ENCODE results near the gene SKAP2.

- TF ChIP-seq CTCF (IDR thresholded peaks at IDR 0.05) (no peak), MAX (IDR thresholded peaks at IDR 0.05; ENCODE audit: low read depth) (no peak), RAD21 (IDR thresholded peaks at IDR 0.05; ENCODE audit: low read length) (no peak), SMC3 (IDR thresholded peaks at IDR 0.05; ENCODE audit: low read depth, low read length) (no peak), MXI1 (IDR thresholded peaks at IDR 0.05; ENCODE audit: low read depth, low read length) (no peak), YY1 (IDR thresholded peaks at IDR 0.05; ENCODE audit: low read depth) (no peak), POLR2AphosphoS5 (IDR thresholded peaks at IDR 0.05; ENCODE audit: low read depth, low read length) (no peak)
These were observed 219.3 kb downstream of the SKAP2 start for GRCh38 chr7:26645121-26645520.
